ENCODE results near the gene COA7. TPM values are rescaled to one million over a fixed set of nuclear protein-coding genes. Genes with fewer than 3 reads are reported as not detected.

Gene COA7
- total RNA-seq, 1 experiment from 2014 or later: 14.0 TPM

GRCh38 chr1:52677076-52677806 lies 20.9 kb downstream of the COA7 start:
- in situ Hi-C loops (cut with HindIII; ENCODE audit: low pct_unique_long_range_greater_than_20kb, low sequenced_read_pairs): no loop called here
- DNase-seq (ENCODE audit: low read depth, low spot score): no peak

GRCh38 chr1:52676249-52676903 lies 21.8 kb downstream of the COA7 start:
- in situ Hi-C loops (cut with HindIII; ENCODE audit: low pct_unique_long_range_greater_than_20kb, low sequenced_read_pairs): no loop called here
- DNase-seq (ENCODE audit: low read depth, low spot score): no peak

- in situ Hi-C loops (cut with HindIII; ENCODE audit: low pct_unique_long_range_greater_than_20kb, low sequenced_read_pairs): no loop called here
- no peak for DNase-seq (ENCODE audit: low read depth, low spot score)
Observed at GRCh38 chr1:52674497-52675384, 23.4 kb downstream of the COA7 start.

- no peak for DNase-seq (ENCODE audit: low read depth, low spot score)
- in situ Hi-C loops (cut with HindIII; ENCODE audit: low pct_unique_long_range_greater_than_20kb, low sequenced_read_pairs): no loop called here
Observed at GRCh38 chr1:52673513-52673912, 24.6 kb downstream of the COA7 start.

DNA sequence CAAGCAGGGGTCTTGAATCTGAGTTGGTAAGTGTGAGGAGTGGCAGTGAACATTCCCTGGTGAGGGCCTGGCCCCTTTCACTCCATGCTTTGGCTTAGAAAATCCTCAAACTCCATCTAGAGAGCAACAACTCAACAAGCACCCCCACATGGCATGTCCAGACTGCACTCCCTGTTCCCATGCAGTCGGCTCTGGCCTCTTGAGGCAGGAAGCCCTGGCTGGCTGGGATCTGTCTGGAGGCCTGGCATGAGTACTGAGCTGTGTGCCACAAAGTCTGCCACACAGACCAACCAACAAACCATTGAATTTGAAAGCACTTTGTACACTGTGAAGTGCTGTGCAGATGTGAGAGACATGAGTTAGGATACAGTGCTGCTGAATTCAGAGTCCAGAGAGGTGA lies 25.2 kb downstream of the COA7 start:
- in situ Hi-C loops (cut with HindIII; ENCODE audit: low pct_unique_long_range_greater_than_20kb, low sequenced_read_pairs): no loop called here
- DNase-seq (ENCODE audit: low read depth, low spot score): no peak

DNA sequence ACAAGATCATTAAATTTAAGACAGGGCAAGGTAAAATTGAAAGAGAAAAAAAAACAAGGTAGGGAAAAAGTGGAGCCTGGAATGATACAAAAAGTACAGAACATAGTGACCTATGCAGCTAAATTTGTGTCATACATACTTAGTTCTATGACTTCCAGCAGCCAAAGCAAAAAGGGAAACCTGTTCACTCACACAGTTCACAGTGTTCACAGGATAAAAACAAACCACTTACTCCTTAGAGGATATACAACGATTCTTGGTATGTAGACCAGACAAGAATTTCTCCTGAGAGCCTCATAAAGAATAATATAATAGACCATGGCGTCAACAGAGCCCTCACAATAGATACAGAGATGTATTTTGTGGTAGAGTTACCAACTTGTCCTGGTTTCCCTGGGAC lies 27.5 kb downstream of the COA7 start:
- no peak for DNase-seq (ENCODE audit: low read depth, low spot score)
- in situ Hi-C loops (cut with HindIII; ENCODE audit: low pct_unique_long_range_greater_than_20kb, low sequenced_read_pairs): no loop called here

DNA sequence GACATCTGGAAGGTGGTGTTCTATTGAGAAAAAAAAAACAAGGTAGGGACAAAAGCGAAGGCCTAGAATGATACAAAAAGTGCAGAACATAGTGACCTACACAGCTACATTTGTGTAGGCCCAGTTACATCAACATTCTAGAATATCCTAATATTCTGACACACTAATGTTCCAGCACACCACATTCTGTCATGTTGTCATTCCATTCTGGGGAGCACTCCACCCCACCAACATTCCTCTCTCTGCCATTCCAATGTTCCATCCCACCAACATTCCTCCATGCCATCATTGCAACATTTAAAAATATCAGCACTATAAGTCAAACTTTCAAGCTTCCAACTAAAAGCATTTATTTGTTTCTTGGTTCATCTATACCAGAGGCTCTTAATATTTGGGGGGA lies 28.5 kb downstream of the COA7 start:
- in situ Hi-C loops (cut with HindIII; ENCODE audit: low pct_unique_long_range_greater_than_20kb, low sequenced_read_pairs): no loop called here

GRCh38 chr1:52668711-52669110 lies 29.4 kb downstream of the COA7 start:
- no peak for DNase-seq (ENCODE audit: low read depth, low spot score)
- in situ Hi-C loops (cut with HindIII; ENCODE audit: low pct_unique_long_range_greater_than_20kb, low sequenced_read_pairs): no loop called here

More for the DNA sequence above, 28.5 kb downstream of the COA7 start:
- no peak for DNase-seq (ENCODE audit: low read depth, low spot score)

GRCh38 chr1:52667984-52668383 lies 30.2 kb downstream of the COA7 start:
- in situ Hi-C loops (cut with HindIII; ENCODE audit: low pct_unique_long_range_greater_than_20kb, low sequenced_read_pairs): no loop called here
- no peak for DNase-seq (ENCODE audit: low read depth, low spot score)

GRCh38 chr1:52667290-52667689 lies 30.9 kb downstream of the COA7 start:
- no peak for DNase-seq (ENCODE audit: low read depth, low spot score)
- in situ Hi-C loops (cut with HindIII; ENCODE audit: low pct_unique_long_range_greater_than_20kb, low sequenced_read_pairs): no loop called here

- in situ Hi-C loops (cut with HindIII; ENCODE audit: low pct_unique_long_range_greater_than_20kb, low sequenced_read_pairs): no loop called here
- DNase-seq (ENCODE audit: low read depth, low spot score): no peak
Observed at GRCh38 chr1:52665006-52665941, 32.9 kb downstream of the COA7 start.

DNA sequence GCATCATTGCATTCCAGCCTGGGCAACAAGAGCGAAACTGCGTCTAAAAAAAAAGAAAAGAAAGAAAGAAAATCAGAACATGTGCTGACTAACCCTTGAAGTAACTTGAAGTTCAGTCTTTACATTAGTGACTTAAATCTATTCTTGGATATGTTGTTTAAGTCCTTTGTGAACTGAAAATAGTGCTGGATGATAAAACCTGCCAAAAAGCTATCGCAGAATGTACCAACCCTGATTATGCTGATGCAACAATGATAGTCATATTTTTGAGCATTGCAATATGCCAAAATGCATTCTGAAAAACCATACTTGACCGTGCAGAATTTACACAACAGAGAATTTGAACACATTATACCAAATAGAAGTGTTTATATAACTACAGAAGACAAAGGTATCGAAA lies 34.4 kb downstream of the COA7 start:
- in situ Hi-C loops (cut with HindIII; ENCODE audit: low pct_unique_long_range_greater_than_20kb, low sequenced_read_pairs): no loop called here
- DNase-seq (ENCODE audit: low read depth, low spot score): no peak

- in situ Hi-C loops (cut with HindIII; ENCODE audit: low pct_unique_long_range_greater_than_20kb, low sequenced_read_pairs): no loop called here
- peak; percentile 99 for DNase-seq (ENCODE audit: low read depth, low spot score)
Observed at GRCh38 chr1:52662645-52663313, 35.4 kb downstream of the COA7 start.

GRCh38 chr1:52660807-52661206 lies 37.3 kb downstream of the COA7 start:
- DNase-seq (ENCODE audit: low read depth, low spot score): no peak
- in situ Hi-C loops (cut with HindIII; ENCODE audit: low pct_unique_long_range_greater_than_20kb, low sequenced_read_pairs): no loop called here

DNA sequence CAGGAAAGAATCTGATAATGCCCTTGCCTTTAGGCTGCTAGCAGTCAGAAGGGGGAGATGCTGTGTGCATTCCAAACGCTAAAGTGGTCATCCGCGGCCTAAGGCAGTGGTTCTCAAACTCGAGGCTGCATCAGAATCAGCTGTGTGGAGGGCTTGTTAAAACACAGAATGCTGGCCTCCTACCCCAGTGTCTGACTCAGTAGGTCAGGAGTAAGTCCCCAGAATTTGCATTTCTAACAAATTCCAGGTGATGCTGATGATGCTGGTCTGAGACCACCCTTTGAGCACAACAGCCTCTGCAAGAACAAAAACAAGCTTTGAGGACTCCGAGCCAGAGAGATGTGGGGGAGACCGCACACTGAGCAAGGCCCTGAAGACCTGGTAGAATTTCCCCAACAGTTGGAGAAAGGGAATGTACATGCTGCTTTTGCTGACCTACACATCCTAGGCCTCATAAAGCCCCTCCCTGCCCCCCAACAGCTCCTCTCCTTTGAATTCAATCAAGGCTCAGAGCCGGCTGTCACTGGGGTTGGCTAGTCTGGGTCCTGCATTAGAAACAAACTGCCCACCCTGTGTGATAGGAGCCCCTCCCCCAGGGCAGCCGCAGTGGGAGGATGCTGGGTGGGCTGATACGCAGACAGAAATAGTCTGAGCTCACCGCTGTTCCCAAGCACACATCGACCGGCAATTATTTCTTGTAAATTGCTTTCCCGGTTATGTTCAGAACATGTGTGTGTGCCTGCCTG lies 38.1 kb downstream of the COA7 start:
- DNase-seq (ENCODE audit: low read depth, low spot score): no peak
- in situ Hi-C loops (cut with HindIII; ENCODE audit: low pct_unique_long_range_greater_than_20kb, low sequenced_read_pairs): no loop called here

GRCh38 chr1:52659356-52659755 lies 38.8 kb downstream of the COA7 start:
- DNase-seq (ENCODE audit: low read depth, low spot score): no peak
- in situ Hi-C loops (cut with HindIII; ENCODE audit: low pct_unique_long_range_greater_than_20kb, low sequenced_read_pairs): no loop called here
